Esophagus squamous epithelium (tissue), 4 donors: ENCODE data around the gene PGC.

Source experiments
- POLR2A ChIP-seq, 4 donors: fragments of 450-650 bp; IDR thresholded peaks; one replicate each; pipeline ENCODE4 v1.6.1; 2017; ENCODE audit warnings: antibody characterized with exemption in 4 of 4, mild to moderate bottlenecking in 4 of 4, moderate library complexity in 3 of 4
- TF ChIP-seq, protein P1 (sequence below), 6 experiments: fragments of 450-650 bp in 4 of 6; fragments of 200-600 bp in 2 of 6; sonication (generic) in 2 of 6; IDR thresholded peaks; one replicate each; pipeline ENCODE4 v1.5.1; 2016 to 2019; ENCODE audit warnings: antibody characterized with exemption in 6 of 6, mild to moderate bottlenecking in 4 of 6, moderate library complexity in 4 of 6

DNA sequence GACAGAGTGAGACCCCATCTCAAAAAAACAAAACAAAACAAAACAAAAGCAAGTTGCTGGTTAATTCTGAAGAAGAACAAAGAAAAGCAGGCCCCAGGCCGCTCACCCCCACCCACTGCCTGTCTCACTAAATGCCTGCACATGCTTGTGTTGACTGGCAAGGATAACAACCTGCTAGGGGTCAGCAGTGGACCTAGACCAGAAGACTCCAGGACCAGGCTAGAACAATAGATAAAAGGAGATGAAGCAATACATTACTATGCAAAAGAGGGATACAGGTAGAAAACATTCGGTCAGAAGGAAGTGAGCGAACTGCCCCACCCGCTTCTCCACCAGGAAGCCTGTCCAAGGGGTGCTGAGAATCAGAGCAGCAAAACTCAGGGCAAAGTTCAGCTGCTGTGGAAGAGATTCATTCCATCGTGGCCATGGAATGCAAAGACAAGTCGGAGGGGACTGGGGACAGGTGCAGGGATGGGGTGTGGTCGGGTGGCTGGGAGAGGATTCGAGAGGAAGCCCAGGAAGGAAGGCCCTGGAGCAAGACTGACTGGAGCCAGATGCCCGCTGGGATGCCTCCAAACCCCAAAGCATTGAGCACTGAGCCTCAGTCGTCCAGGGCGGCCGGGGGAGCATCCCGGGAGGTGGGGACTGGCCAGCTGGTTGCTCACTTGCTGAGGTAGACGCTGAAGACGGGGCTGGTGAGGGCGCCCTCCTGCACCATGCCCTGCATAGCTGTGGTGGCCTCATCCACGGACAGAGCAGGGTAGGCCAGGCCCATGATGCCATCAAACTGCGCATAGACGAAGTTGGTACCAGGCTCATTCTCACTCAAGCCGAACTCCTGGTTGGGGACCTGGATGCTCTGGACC lies 5.3 kb downstream of the PGC start:
- no peak for TF ChIP-seq POLR2A (IDR thresholded peaks at IDR 0.05)
- TF ChIP-seq, protein P1, sequence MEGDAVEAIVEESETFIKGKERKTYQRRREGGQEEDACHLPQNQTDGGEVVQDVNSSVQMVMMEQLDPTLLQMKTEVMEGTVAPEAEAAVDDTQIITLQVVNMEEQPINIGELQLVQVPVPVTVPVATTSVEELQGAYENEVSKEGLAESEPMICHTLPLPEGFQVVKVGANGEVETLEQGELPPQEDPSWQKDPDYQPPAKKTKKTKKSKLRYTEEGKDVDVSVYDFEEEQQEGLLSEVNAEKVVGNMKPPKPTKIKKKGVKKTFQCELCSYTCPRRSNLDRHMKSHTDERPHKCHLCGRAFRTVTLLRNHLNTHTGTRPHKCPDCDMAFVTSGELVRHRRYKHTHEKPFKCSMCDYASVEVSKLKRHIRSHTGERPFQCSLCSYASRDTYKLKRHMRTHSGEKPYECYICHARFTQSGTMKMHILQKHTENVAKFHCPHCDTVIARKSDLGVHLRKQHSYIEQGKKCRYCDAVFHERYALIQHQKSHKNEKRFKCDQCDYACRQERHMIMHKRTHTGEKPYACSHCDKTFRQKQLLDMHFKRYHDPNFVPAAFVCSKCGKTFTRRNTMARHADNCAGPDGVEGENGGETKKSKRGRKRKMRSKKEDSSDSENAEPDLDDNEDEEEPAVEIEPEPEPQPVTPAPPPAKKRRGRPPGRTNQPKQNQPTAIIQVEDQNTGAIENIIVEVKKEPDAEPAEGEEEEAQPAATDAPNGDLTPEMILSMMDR (IDR thresholded peaks at IDR 0.05) = no peak
